Suprapubic skin (tissue), 4 donors: ENCODE results near the gene CCDC88A.

Experiments used
- POLR2A ChIP-seq, 2 donors: fragments of 450-650 bp; IDR thresholded peaks; one replicate each; pipeline ENCODE4 v1.6.1; 2017; ENCODE audit warnings: antibody characterized with exemption in 2 of 2, mild to moderate bottlenecking in 2 of 2, moderate library complexity in 2 of 2
- POLR2AphosphoS5 ChIP-seq, 3 donors: sonication (generic); formaldehyde crosslinking; IDR thresholded peaks; one replicate each; pipeline ENCODE4 v1.6.1; 2017; ENCODE audit warnings: antibody characterized with exemption in 3 of 3
- TF ChIP-seq, protein P1 (sequence below), 2 donors: fragments of 200-600 bp in 1 of 2; fragments of 450-650 bp in 1 of 2; sonication (generic) in 1 of 2; IDR thresholded peaks; one replicate each; pipeline ENCODE4 v1.5.1; 2016 to 2019; ENCODE audit warnings: antibody characterized with exemption in 2 of 2, mild to moderate bottlenecking in 1 of 2, moderate library complexity in 1 of 2

DNA sequence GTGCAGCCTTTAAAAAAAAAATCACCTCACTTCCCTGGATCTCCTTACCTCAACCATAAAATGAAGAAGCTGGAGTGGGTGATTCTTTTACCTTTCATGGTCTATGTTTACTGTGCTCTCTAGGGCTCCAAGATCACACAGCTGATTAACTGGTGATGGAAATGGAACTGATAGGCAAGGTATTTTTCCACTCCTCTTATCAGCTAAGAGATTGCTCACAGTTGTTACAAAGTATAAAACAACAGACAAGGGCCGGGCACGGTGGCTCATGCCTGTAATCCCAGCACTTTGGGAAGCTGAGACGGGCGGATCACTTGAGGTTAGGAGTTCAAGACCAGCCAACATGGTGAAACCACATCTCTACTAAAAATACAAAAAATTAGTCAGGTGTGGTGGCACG is 172.6 kb downstream of the CCDC88A start:
- TF ChIP-seq POLR2A (IDR thresholded peaks at IDR 0.05): no peak
- TF ChIP-seq, protein P1, sequence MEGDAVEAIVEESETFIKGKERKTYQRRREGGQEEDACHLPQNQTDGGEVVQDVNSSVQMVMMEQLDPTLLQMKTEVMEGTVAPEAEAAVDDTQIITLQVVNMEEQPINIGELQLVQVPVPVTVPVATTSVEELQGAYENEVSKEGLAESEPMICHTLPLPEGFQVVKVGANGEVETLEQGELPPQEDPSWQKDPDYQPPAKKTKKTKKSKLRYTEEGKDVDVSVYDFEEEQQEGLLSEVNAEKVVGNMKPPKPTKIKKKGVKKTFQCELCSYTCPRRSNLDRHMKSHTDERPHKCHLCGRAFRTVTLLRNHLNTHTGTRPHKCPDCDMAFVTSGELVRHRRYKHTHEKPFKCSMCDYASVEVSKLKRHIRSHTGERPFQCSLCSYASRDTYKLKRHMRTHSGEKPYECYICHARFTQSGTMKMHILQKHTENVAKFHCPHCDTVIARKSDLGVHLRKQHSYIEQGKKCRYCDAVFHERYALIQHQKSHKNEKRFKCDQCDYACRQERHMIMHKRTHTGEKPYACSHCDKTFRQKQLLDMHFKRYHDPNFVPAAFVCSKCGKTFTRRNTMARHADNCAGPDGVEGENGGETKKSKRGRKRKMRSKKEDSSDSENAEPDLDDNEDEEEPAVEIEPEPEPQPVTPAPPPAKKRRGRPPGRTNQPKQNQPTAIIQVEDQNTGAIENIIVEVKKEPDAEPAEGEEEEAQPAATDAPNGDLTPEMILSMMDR (IDR thresholded peaks at IDR 0.05): no peak
- no peak for TF ChIP-seq POLR2AphosphoS5 (IDR thresholded peaks at IDR 0.05)
